Hepatic stellate cell (primary cell): Measurements from ENCODE around the gene ZP4.
"Not testable (repeated sequence)": the region's sequence is repeated elsewhere in the genome, so short reads cannot be mapped to it uniquely, and the experiment has no call there.

ENCODE experiments used
- DNase-seq: peaks from one replicate; pipeline ENCODE4 v3.0.0; 2011; ENCODE audit warnings: low spot score

Gene ZP4

GRCh38 chr1:237877631-237878030 is 13.1 kb downstream of the ZP4 start:
- DNase-seq = no peak

- DNase-seq = no peak
Observed at GRCh38 chr1:237875291-237875690, 15.4 kb downstream of the ZP4 start.

- no peak for DNase-seq
Observed at GRCh38 chr1:237873487-237874211, 17.1 kb downstream of the ZP4 start.

GRCh38 chr1:237868817-237869600 is 21.7 kb downstream of the ZP4 start:
- DNase-seq = no peak

- DNase-seq = no peak
Observed at GRCh38 chr1:237867380-237867888, 23.3 kb downstream of the ZP4 start.

GRCh38 chr1:237864338-237865244 is 26.1 kb downstream of the ZP4 start:
- no peak for DNase-seq

- no peak for DNase-seq
Observed at GRCh38 chr1:237863234-237863633, 27.5 kb downstream of the ZP4 start.

- DNase-seq = no peak
Observed at GRCh38 chr1:237861944-237862343, 28.8 kb downstream of the ZP4 start.

- DNase-seq = no peak
Observed at GRCh38 chr1:237858992-237859391, 31.7 kb downstream of the ZP4 start.

GRCh38 chr1:237857455-237857854 is 33.3 kb downstream of the ZP4 start:
- DNase-seq = no peak

GRCh38 chr1:237852342-237852741 is 38.4 kb downstream of the ZP4 start:
- no peak for DNase-seq

- no peak for DNase-seq
Observed at GRCh38 chr1:237851210-237851845, 39.4 kb downstream of the ZP4 start.

GRCh38 chr1:237843516-237843915 is 47.2 kb downstream of the ZP4 start:
- DNase-seq = not testable (repeated sequence)

- DNase-seq = no peak
Observed at GRCh38 chr1:237841485-237841884, 49.2 kb downstream of the ZP4 start.

- no peak for DNase-seq
Observed at GRCh38 chr1:237838904-237839534, 51.7 kb downstream of the ZP4 start.

- DNase-seq = no peak
Observed at GRCh38 chr1:237838320-237838719, 52.4 kb downstream of the ZP4 start.

GRCh38 chr1:237834461-237834860 is 56.3 kb downstream of the ZP4 start:
- no peak for DNase-seq

GRCh38 chr1:237834048-237834447 is 56.7 kb downstream of the ZP4 start:
- DNase-seq = no peak

GRCh38 chr1:237832858-237833257 is 57.9 kb downstream of the ZP4 start:
- DNase-seq = no peak
